ENCODE results near the gene ZNF578. TPM values are rescaled to one million over a fixed set of nuclear protein-coding genes. Genes with fewer than 3 reads are reported as not detected.

ZNF578 gene
- total RNA-seq = 1 to 10 TPM; 1.5 to 1.6 TPM

DNA sequence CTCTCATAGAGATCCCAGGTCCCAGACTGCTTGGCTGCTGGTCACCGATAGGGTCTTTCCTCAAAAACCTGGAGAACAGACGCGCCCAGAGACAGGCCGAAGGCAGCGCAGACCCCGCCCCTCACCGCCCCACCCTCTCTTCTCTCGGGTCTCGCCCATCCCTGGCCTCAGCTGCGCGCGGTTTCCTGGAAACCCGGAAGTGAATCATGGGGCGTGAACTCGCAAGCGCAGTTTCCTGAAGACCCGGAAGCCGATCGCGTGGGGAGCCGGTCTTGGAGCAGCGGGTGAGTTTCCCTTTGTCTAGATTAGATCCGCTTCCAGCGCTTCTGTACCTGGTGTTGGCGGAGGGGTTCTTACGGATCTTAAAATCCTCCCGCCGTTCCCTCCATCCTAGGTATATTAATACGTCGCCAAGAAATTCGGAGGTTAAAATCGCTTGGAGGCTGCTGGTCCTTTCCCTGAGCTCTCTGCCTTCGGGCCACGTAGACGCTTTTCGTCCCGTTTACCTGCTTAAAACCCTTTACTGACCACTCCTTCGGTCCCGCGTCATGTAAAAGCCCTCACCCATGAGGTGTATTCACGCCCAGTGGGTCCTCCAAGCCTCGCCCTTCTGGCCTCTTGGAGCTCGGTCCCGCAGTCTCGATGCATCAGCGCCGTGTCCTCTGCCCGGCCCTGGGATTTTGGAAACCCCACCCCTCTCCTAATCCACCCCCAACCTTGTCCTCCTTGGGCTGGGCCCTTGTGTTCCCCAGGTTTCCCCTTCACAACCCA is at the start of gene ZNF578:
TSS of gene ZNF578 (plus strand) at position 230 of the 771 bp plus-strand sequence. CDS start 48,293 bp downstream, outside the sequence.
- peak within 1 kb of the TSS in 1 of 2 donors; percentile 5 for H3K27ac ChIP-seq
- no peaks in the 10 kb centered on the region for H3K27me3 ChIP-seq
- peaks cover 0 to 7% of the 10 kb centered on the region in 2 donors for H3K4me1 ChIP-seq
- DNase-seq (ENCODE audit: low spot score) = peak; percentile 79
- peaks cover 0 to 90% of the 10 kb centered on the region in 2 donors for H3K9me3 ChIP-seq
- peaks cover 23% of the 10 kb centered on the region for H3K36me3 ChIP-seq
- TF ChIP-seq, protein P1, sequence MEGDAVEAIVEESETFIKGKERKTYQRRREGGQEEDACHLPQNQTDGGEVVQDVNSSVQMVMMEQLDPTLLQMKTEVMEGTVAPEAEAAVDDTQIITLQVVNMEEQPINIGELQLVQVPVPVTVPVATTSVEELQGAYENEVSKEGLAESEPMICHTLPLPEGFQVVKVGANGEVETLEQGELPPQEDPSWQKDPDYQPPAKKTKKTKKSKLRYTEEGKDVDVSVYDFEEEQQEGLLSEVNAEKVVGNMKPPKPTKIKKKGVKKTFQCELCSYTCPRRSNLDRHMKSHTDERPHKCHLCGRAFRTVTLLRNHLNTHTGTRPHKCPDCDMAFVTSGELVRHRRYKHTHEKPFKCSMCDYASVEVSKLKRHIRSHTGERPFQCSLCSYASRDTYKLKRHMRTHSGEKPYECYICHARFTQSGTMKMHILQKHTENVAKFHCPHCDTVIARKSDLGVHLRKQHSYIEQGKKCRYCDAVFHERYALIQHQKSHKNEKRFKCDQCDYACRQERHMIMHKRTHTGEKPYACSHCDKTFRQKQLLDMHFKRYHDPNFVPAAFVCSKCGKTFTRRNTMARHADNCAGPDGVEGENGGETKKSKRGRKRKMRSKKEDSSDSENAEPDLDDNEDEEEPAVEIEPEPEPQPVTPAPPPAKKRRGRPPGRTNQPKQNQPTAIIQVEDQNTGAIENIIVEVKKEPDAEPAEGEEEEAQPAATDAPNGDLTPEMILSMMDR (IDR thresholded peaks at IDR 0.05) = no peak
- H3K4me3 ChIP-seq = peak within 1 kb of the TSS; percentile 69 to 74

DNA sequence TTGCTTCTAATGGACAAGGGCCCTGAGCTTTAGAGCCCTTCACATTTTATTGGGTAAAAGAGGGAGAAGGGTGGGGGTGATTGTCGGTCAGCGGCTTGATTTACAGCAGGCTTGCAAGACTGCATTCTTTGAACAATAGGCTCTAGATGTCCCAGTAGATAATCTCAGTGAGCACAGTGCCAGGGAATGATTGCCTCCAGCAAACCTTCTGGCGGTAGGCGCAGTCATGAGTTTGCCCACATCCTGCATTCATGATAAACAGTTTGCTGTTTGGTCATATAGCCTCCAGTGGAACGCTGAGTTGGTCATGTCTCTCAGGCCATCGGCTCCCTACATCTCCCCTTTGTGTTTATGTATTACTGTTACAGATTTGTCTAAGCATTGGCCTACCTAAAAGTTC is 43.1 kb upstream of the ZNF578 start:
- DNase-seq (ENCODE audit: low spot score) = no peak
- Histone ChIP-seq H3K27ac (no peak overlapping the region), H3K4me1 (no peaks in the 10 kb centered on the region), H3K27me3 (no peaks in the 10 kb centered on the region), H3K4me3 (no peak overlapping the region), H3K36me3 (peaks cover 87% of the 10 kb centered on the region), H3K9me3 (peaks cover 30 to 82% of the 10 kb centered on the region in 2 donors)
- TF ChIP-seq, protein P1 (IDR thresholded peaks at IDR 0.05) = no peak

DNA sequence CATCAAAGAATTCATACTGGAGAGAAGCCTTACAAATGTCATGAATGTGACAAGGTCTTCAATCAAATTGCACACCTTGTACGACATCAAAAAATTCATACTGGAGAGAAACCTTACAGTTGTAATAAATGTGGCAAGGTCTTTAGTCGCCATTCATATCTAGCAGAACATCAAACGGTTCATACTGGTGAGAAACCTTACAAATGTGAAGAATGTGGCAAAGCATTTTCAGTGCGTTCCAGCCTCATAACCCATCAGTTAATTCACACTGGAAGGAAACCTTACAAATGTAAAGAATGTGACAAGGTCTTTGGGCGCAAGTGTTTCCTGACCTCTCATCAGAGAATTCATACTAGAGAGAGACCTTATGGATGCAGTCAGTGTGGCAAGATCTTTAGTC is 37.6 kb upstream of the ZNF578 start:
- Histone ChIP-seq H3K27ac (no peak overlapping the region), H3K4me3 (no peak overlapping the region), H3K27me3 (no peaks in the 10 kb centered on the region), H3K4me1 (no peaks in the 10 kb centered on the region), H3K9me3 (peaks cover 37 to 100% of the 10 kb centered on the region in 2 donors), H3K36me3 (peaks cover 34% of the 10 kb centered on the region)
- TF ChIP-seq, protein P1 (IDR thresholded peaks at IDR 0.05) = no peak
- no peak for DNase-seq (ENCODE audit: low spot score)

DNA sequence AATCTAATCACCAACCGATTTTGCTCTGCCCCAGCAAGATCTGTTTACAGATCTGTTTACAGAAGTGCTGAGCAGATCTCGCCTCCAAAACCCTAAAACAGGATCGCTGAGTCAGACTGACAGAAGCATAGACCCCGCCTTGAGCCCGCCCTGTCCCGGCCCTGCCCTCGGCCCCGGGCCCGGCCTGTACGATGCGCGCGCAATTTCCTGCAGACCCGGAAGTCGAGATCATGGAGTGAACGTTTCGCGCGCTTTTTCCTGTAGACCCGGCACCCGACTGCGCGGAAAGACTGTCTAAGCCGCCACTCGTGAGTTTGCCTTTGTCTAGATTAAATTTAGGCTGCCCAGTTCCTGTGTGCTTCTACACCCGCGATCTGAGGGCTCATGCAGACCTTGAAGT is 24.4 kb upstream of the ZNF578 start, which contains the start of gene ZNF534:
TSS of gene ZNF534 (plus strand) at position 212 of the 400 bp plus-strand sequence. CDS start 2,327 bp downstream, outside the sequence.
- Histone ChIP-seq H3K9me3 (peaks cover 3 to 58% of the 10 kb centered on the region in 2 donors), H3K27me3 (no peaks in the 10 kb centered on the region), H3K27ac (no peak within 1 kb of the TSS), H3K4me1 (no peaks in the 10 kb centered on the region), H3K36me3 (peaks cover 10% of the 10 kb centered on the region), H3K4me3 (no peak within 1 kb of the TSS)
- DNase-seq (ENCODE audit: low spot score) = no peak
- TF ChIP-seq, protein P1 (IDR thresholded peaks at IDR 0.05) = no peak

DNA sequence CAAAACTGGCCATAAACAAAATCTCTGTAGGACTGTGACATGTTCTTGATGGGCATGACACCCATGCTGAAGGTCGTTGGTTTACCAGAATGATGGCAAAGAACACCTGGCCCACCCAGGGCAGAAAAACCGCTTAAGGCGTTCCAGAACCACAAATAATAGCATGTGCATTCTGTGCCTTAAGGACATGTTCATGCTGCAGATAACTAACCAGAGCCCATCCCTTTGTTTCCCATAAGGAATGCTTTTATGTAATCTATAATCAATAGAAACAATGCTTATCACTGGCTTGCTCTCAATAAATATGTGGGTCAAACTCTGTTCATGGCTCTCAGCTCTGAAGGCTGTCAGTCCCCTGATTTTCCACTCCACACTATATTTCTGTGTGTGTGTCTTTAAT is 11.2 kb upstream of the ZNF578 start:
- Histone ChIP-seq H3K27me3 (no peaks in the 10 kb centered on the region), H3K4me1 (no peaks in the 10 kb centered on the region), H3K36me3 (peaks cover 5% of the 10 kb centered on the region), H3K9me3 (peaks cover 4 to 61% of the 10 kb centered on the region in 2 donors), H3K4me3 (no peak overlapping the region), H3K27ac (no peak overlapping the region)
- TF ChIP-seq, protein P1 (IDR thresholded peaks at IDR 0.05) = no peak
- DNase-seq (ENCODE audit: low spot score) = no peak
